HCT116 (cell line): Measurements from ENCODE around the gene CEP112.

Source experiments
- EZH2 ChIP-seq: fragments of 200-600 bp; sonication (generic); IDR thresholded peaks from 2 replicates; pipeline ENCODE4 v1.6.1; 2017; ENCODE audit warnings: antibody characterized with exemption, mixed run types
- EZH2phosphoT487 ChIP-seq: fragments of 200-600 bp; IDR thresholded peaks from 2 replicates; pipeline ENCODE4 v1.6.1; 2018; ENCODE audit warnings: antibody characterized with exemption, borderline replicate concordance
- POLR2A ChIP-seq: IDR thresholded peaks from 2 replicates; pipeline ENCODE4 v1.7.0; 2011; ENCODE audit warnings: borderline replicate concordance; ENCODE audit not compliant: insufficient read depth, insufficient read length; ENCODE audit errors: extremely low read depth
- SP1 ChIP-seq: IDR thresholded peaks from 2 replicates; pipeline ENCODE4 v1.6.1; 2012; ENCODE audit warnings: low read depth
- TCF7L2 ChIP-seq: IDR thresholded peaks from 2 replicates; pipeline ENCODE4 v1.7.0; 2011; ENCODE audit warnings: borderline replicate concordance, inconsistent platforms; ENCODE audit not compliant: insufficient read depth, insufficient read length; ENCODE audit errors: extremely low read depth
- TF ChIP-seq, protein P1 (sequence below): IDR thresholded peaks from 2 replicates; pipeline ENCODE4 v1.6.1; 2011; ENCODE audit warnings: mild to moderate bottlenecking, low read length, moderate library complexity; ENCODE audit not compliant: insufficient replicate concordance; ENCODE audit errors: extremely low read depth
- TF ChIP-seq, protein P2 (sequence below), 3 experiments: fragments of 200-600 bp in 1 of 3; sonication (generic) in 1 of 3; IDR thresholded peaks in 2 of 3; conservative IDR thresholded peaks in 1 of 3; 2 replicates each; pipeline ENCODE4 v1.5.1; 2012 to 2017; ENCODE audit warnings: low read depth in 2 of 3, low read length in 2 of 3, antibody characterized with exemption in 1 of 3, borderline replicate concordance in 1 of 3, control low read depth in 1 of 3, mild to moderate bottlenecking in 1 of 3, mixed read lengths in 1 of 3, mixed run types in 1 of 3, moderate library complexity in 1 of 3; ENCODE audit not compliant: insufficient read depth in 1 of 3
- TF ChIP-seq, protein P3 (sequence below): IDR thresholded peaks from 2 replicates; pipeline ENCODE4 v1.6.1; 2012

DNA sequence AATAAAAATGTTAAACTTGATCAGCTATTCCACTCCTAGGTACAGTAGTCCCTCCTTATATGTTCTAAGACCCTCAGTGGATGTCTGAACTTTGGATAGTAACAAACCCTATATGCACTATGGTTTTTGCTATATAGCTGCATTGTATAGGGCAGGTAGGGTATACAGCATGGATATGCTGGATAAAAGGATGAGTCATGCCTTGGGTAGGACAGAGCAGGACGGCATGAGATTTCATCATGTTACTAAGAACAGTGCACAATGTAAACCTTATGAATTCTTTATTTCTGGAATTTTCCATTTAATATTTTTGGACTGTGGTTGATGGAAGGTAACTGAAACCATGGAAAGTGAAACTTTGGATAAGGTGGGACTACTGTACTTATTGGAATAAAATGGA is 235.1 kb downstream of the CEP112 start:
- TF ChIP-seq, protein P1, sequence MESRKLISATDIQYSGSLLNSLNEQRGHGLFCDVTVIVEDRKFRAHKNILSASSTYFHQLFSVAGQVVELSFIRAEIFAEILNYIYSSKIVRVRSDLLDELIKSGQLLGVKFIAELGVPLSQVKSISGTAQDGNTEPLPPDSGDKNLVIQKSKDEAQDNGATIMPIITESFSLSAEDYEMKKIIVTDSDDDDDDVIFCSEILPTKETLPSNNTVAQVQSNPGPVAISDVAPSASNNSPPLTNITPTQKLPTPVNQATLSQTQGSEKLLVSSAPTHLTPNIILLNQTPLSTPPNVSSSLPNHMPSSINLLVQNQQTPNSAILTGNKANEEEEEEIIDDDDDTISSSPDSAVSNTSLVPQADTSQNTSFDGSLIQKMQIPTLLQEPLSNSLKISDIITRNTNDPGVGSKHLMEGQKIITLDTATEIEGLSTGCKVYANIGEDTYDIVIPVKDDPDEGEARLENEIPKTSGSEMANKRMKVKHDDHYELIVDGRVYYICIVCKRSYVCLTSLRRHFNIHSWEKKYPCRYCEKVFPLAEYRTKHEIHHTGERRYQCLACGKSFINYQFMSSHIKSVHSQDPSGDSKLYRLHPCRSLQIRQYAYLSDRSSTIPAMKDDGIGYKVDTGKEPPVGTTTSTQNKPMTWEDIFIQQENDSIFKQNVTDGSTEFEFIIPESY: no peak
- TF ChIP-seq, protein P2, sequence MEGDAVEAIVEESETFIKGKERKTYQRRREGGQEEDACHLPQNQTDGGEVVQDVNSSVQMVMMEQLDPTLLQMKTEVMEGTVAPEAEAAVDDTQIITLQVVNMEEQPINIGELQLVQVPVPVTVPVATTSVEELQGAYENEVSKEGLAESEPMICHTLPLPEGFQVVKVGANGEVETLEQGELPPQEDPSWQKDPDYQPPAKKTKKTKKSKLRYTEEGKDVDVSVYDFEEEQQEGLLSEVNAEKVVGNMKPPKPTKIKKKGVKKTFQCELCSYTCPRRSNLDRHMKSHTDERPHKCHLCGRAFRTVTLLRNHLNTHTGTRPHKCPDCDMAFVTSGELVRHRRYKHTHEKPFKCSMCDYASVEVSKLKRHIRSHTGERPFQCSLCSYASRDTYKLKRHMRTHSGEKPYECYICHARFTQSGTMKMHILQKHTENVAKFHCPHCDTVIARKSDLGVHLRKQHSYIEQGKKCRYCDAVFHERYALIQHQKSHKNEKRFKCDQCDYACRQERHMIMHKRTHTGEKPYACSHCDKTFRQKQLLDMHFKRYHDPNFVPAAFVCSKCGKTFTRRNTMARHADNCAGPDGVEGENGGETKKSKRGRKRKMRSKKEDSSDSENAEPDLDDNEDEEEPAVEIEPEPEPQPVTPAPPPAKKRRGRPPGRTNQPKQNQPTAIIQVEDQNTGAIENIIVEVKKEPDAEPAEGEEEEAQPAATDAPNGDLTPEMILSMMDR (IDR thresholded peaks at IDR 0.05 in 2 of 3, conservative IDR thresholded peaks at IDR 0.05 in 1 of 3; ENCODE audit: borderline replicate concordance in 1 of 3, insufficient read depth in 1 of 3, low read depth in 2 of 3, low read length in 2 of 3): no peak
- TF ChIP-seq, protein P3, sequence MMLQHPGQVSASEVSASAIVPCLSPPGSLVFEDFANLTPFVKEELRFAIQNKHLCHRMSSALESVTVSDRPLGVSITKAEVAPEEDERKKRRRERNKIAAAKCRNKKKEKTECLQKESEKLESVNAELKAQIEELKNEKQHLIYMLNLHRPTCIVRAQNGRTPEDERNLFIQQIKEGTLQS: no peak
- TF ChIP-seq POLR2A (no peak), EZH2phosphoT487 (no peak), EZH2 (no peak), SP1 (no peak), TCF7L2 (no peak)
